Tibial artery (tissue), 4 donors: ENCODE data around the gene PYGO1.

ENCODE experiments used
- DNase-seq, 2 donors: peaks; one replicate each; pipeline ENCODE4 v3.0.0-alpha.2; 2019
- H3K27ac ChIP-seq, 2 donors: fragments of 200-600 bp; sonication (generic) in 1 of 2; 1 replicate in 1 of 2; 2 replicates in 1 of 2; pipeline ENCODE4 v1.5.1; 2018 to 2019; ENCODE audit warnings: mild to moderate bottlenecking in 1 of 2
- H3K27me3 ChIP-seq, 2 donors: fragments of 200-600 bp; sonication (generic) in 1 of 2; one replicate each; pipeline versions ENCODE4 v1.5.1 to v1.6.0; 2016 to 2019
- H3K36me3 ChIP-seq, 3 donors: fragments of 200-600 bp; sonication (generic) in 2 of 3; one replicate each; pipeline ENCODE4 v1.5.1; 2016 to 2019; ENCODE audit warnings: mild to moderate bottlenecking in 2 of 3
- H3K4me1 ChIP-seq, 4 donors: fragments of 200-600 bp; sonication (generic) in 2 of 4; 1 replicate in 3 of 4; 2 replicates in 1 of 4; pipeline ENCODE4 v1.5.1; 2016 to 2019
- H3K4me3 ChIP-seq, 2 donors: fragments of 200-600 bp; sonication (generic) in 1 of 2; 1 replicate in 1 of 2; 2 replicates in 1 of 2; pipeline ENCODE4 v1.5.1; 2018 to 2019; ENCODE audit warnings: mild to moderate bottlenecking in 2 of 2
- H3K9me3 ChIP-seq, 3 donors: fragments of 200-600 bp; sonication (generic) in 1 of 3; one replicate each; pipeline ENCODE4 v1.5.1; 2016 to 2019
- intact Hi-C: fragments of 100-400 bp; cut with DNase I; formaldehyde crosslinking; loops from one replicate; pipeline ENCODE4 v1.15.0; 2023; ENCODE audit warnings: low total_unique reads
- TF ChIP-seq, protein P1 (sequence below), 2 experiments: fragments of 200-600 bp in 1 of 2; fragments of 450-650 bp in 1 of 2; IDR thresholded peaks; one replicate each; pipeline ENCODE4 v1.5.1; 2017 to 2019; ENCODE audit warnings: antibody characterized with exemption in 2 of 2, mild to moderate bottlenecking in 1 of 2, moderate library complexity in 1 of 2

Gene PYGO1

DNA sequence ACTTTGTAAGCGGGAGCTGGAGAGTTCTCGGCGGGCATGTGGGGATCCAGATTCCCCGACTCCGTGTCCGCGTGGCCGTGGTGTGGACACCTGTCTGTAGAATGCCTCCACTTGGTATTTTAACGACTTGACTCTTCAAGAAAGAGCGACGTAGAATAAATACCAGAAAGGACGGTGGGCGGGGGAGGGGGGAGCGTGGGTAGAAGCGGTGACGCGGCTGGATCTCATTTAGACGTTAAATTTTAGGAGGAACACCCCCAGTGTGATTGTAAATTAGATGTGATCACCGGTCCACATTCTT lies 620 bp upstream of the PYGO1 start:
- H3K27ac ChIP-seq = peak overlapping the region; percentile 88 to 93
- intact Hi-C loops = no loop called here
- no peaks in the 10 kb centered on the region for H3K36me3 ChIP-seq
- peaks cover 0 to 26% (median 5%) of the 10 kb centered on the region in 4 donors for H3K4me1 ChIP-seq
- H3K9me3 ChIP-seq = no peaks in the 10 kb centered on the region
- TF ChIP-seq, protein P1, sequence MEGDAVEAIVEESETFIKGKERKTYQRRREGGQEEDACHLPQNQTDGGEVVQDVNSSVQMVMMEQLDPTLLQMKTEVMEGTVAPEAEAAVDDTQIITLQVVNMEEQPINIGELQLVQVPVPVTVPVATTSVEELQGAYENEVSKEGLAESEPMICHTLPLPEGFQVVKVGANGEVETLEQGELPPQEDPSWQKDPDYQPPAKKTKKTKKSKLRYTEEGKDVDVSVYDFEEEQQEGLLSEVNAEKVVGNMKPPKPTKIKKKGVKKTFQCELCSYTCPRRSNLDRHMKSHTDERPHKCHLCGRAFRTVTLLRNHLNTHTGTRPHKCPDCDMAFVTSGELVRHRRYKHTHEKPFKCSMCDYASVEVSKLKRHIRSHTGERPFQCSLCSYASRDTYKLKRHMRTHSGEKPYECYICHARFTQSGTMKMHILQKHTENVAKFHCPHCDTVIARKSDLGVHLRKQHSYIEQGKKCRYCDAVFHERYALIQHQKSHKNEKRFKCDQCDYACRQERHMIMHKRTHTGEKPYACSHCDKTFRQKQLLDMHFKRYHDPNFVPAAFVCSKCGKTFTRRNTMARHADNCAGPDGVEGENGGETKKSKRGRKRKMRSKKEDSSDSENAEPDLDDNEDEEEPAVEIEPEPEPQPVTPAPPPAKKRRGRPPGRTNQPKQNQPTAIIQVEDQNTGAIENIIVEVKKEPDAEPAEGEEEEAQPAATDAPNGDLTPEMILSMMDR (IDR thresholded peaks at IDR 0.05) = no peak
- peak overlapping the region; percentile 77 to 86 for H3K4me3 ChIP-seq
- no peaks in the 10 kb centered on the region for H3K27me3 ChIP-seq
- DNase-seq = no peak

DNA sequence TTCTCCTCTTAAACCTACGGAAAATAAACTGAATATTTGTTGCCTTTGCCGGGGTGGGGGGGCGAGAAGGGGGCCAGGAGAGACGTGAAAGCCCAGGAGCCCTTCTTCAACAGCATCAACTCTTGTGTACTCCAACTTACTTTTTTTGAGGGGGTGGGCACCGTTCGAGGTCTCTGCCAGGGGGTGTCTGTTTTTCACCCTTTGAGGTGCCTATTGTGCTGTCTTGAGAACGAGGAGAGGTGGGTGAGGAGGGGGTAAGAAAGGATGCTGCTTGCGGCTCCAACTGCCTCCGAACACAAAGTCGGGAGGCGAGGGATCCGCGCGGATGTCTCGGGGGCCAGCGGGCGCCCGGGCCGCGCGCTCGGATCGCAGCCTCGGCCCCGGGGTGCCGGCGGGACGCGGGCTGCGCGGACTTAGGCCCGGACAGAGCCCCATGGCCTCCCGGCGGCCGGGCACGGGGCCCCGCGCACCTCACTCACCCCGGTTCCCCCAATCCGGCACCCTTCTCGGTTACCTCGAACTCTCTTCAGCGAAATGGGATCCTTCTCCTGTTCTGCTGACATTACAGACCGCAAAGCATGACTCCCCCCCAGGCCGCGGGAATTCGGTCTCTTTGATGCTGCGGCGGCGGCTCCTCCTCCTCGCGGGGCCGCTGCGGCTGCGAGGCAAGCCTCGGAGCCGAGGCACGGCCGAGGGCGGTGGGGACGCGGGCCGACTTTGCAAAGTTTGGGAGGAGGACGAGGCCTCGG lies 650 bp downstream of the PYGO1 start:
- intact Hi-C loops = no loop called here
- TF ChIP-seq, protein P1 (IDR thresholded peaks at IDR 0.05) = no peak
- no peaks in the 10 kb centered on the region for H3K36me3 ChIP-seq
- H3K9me3 ChIP-seq = no peaks in the 10 kb centered on the region
- H3K27ac ChIP-seq = peak overlapping the region; percentile 88 to 93
- peak in 1 of 2 donors; percentile 22 for DNase-seq
- peaks cover 0 to 26% (median 5%) of the 10 kb centered on the region in 4 donors for H3K4me1 ChIP-seq
- no peaks in the 10 kb centered on the region for H3K27me3 ChIP-seq
- H3K4me3 ChIP-seq = peak overlapping the region; percentile 77 to 86

DNA sequence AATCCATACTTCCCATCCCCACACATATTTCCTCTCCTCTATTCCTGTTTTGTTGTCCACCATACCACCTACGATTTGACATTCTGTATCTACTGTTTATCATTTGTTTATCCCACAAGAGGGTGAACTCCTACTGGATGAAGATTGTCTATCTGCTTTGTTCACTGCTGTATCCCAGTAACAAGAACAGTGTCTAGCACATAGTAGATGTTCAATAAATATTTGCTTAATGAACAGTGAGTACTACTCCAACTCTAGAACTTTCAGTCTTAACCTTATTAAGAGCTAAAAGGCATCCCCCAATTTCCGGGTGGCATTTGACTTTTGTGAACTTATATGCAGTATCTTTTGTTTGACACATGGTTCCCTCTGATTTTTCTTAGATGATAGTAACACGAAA lies 1.3 kb downstream of the PYGO1 start:
- H3K36me3 ChIP-seq = no peaks in the 10 kb centered on the region
- intact Hi-C loops = no loop called here
- TF ChIP-seq, protein P1 (IDR thresholded peaks at IDR 0.05) = no peak
- peak overlapping the region; percentile 77 to 86 for H3K4me3 ChIP-seq
- H3K27me3 ChIP-seq = no peaks in the 10 kb centered on the region
- H3K9me3 ChIP-seq = no peaks in the 10 kb centered on the region
- H3K4me1 ChIP-seq = peaks cover 0 to 26% (median 5%) of the 10 kb centered on the region in 4 donors
- H3K27ac ChIP-seq = no peak overlapping the region
- DNase-seq = no peak

DNA sequence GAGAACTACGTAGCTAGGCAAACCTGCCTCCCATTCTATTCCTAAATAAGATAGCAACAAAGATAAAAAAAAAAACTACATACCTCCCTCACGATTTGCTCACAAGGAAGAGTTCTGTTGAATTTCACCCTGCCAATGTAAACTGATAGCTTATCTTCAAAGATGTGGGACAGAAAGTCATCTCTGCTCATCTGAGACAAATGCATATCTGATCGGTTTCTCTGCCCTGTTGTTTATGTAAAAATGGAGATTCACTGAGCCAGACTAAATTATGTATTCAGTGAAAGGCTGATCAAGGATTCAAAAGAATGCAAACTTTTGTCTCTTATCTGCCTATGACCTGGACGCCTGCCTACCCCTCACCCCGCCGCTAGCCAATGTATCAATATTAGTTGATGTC lies 11.2 kb downstream of the PYGO1 start:
- no peak overlapping the region for H3K27ac ChIP-seq
- no peak overlapping the region for H3K4me3 ChIP-seq
- intact Hi-C loops = no loop called here
- H3K4me1 ChIP-seq = no peaks in the 10 kb centered on the region
- H3K36me3 ChIP-seq = no peaks in the 10 kb centered on the region
- H3K9me3 ChIP-seq = no peaks in the 10 kb centered on the region
- H3K27me3 ChIP-seq = no peaks in the 10 kb centered on the region
- TF ChIP-seq, protein P1 (IDR thresholded peaks at IDR 0.05) = no peak
- no peak for DNase-seq

DNA sequence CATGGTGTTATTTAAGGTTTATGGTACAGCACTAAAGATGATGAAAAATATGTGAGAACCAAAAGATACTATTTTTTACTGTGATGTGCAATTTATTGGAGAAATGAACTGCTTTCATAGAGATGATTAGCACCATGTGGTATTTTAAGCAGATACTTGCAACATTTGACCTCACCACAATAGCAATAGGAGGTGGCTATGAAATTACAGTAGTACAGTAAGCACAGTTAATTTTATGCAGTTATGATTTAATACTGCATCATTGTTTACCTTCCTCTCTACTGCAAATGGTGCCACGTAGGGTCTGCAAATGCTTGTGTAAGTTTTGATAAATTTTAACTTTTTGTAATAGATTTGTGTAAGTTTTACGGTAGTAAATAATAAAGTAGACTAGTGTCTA lies 14.0 kb downstream of the PYGO1 start:
- Histone ChIP-seq H3K4me3 (no peak overlapping the region), H3K36me3 (no peaks in the 10 kb centered on the region), H3K4me1 (no peaks in the 10 kb centered on the region), H3K27ac (no peak overlapping the region), H3K9me3 (no peaks in the 10 kb centered on the region), H3K27me3 (no peaks in the 10 kb centered on the region)
- no peak for DNase-seq
- intact Hi-C loops = no loop called here
- TF ChIP-seq, protein P1 (IDR thresholded peaks at IDR 0.05) = no peak

DNA sequence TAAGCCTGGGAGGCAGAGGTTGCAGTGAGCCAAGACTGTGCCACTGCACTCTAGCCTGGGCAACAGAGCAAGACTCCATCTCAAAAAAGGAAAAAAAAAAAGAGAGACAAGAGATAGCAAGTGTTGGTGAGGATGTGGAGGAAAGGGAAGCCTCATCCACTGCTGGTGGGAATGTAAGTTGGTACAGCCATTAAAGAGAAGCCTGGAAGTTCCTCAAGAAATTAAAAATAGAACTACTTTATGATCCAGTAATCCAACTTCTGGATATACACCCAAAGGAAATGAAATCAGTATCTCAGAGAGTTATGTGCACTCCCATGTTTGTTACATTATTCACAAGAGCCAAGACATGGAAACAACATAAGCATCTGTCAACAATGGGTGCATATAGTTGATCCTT lies 14.9 kb downstream of the PYGO1 start:
- Histone ChIP-seq H3K27ac (no peak overlapping the region), H3K4me1 (no peaks in the 10 kb centered on the region), H3K27me3 (no peaks in the 10 kb centered on the region), H3K36me3 (no peaks in the 10 kb centered on the region), H3K9me3 (no peaks in the 10 kb centered on the region), H3K4me3 (no peak overlapping the region)
- no peak for DNase-seq
- TF ChIP-seq, protein P1 (IDR thresholded peaks at IDR 0.05) = no peak
- intact Hi-C loops = no loop called here
